A549 (cell line): ENCODE results near the gene MYLIP. TPM values are rescaled to one million over a fixed set of nuclear protein-coding genes. Genes with fewer than 3 reads are reported as not detected.

ENCODE experiments used
- ATAC-seq, 2 experiments: fragments of 200-7000 bp in 1 of 2; fragments of >200 bp in 1 of 2; cut with Nextera tagmentation in 1 of 2; cut with Tn5 transposase in 1 of 2; 3 replicates each; pipeline versions ENCODE4 v1.8.0 to v1.9.1; 2018 to 2020; ENCODE audit warnings: mild to moderate bottlenecking in 1 of 2, moderate library complexity in 1 of 2
- CTCF ChIA-PET: fragments of 300-600 bp; sonication (Branson Sonifier 250); formaldehyde crosslinking; extraction: SDS; loops from one replicate; lab custom pipeline; 2021; ENCODE audit warnings: antibody characterized with exemption, inconsistent platforms; lab: Yijun Ruan, JAX
- POLR2A ChIA-PET: fragments of 350-600 bp; formaldehyde crosslinking; extraction: SDS; loops from one replicate; lab custom pipeline; 2021; ENCODE audit warnings: antibody characterized with exemption, inconsistent platforms; lab: Yijun Ruan, JAX
- DNase-seq, 2 experiments: peaks; one replicate each; pipeline versions ENCODE4 v3.0.0 to v3.0.0-alpha.2; 2011 to 2016; ENCODE audit warnings: low read depth in 1 of 2, low spot score in 1 of 2
- FAIRE-seq: peaks from 2 replicates; lab custom pipeline; 2011; peaks lifted over from hg19 to GRCh38; lab: Jason Lieb, UNC
- H3K27ac ChIP-seq, 2 experiments: fragments of >200 bp; sonication (Bioruptor Twin); formaldehyde crosslinking; 3 replicates each; pipeline ENCODE4 v1.5.1; 2016 to 2017
- H3K4me1 ChIP-seq: fragments of >200 bp; sonication (Bioruptor Twin); formaldehyde crosslinking; 3 replicates; pipeline ENCODE4 v1.6.1; 2016
- H3K4me2 ChIP-seq: fragments of >200 bp; sonication (Bioruptor Twin); formaldehyde crosslinking; 3 replicates; pipeline ENCODE4 v1.6.1; 2016
- H3K4me3 ChIP-seq: fragments of >200 bp; sonication (Bioruptor Twin); formaldehyde crosslinking; 3 replicates; pipeline ENCODE4 v1.5.1; 2016
- H3K9me3 ChIP-seq: fragments of >200 bp; sonication (Bioruptor Twin); formaldehyde crosslinking; 3 replicates; pipeline ENCODE4 v1.6.1; 2016
- BHLHE40 ChIP-seq: IDR thresholded peaks from 2 replicates; pipeline ENCODE4 v1.6.1; 2012; ENCODE audit warnings: low read depth, low read length, inconsistent platforms
- CBX2 ChIP-seq: fragments of 200-600 bp; sonication (generic); IDR thresholded peaks from 2 replicates; pipeline ENCODE4 v1.6.1; 2016; ENCODE audit warnings: low read depth, mild to moderate bottlenecking, borderline replicate concordance
- EP300 ChIP-seq, 2 experiments: fragments of >200 bp; sonication (Bioruptor Twin); formaldehyde crosslinking; IDR thresholded peaks; 2 replicates in 1 of 2; 3 replicates in 1 of 2; pipeline ENCODE4 v1.6.1; 2016 to 2017
- ESRRA ChIP-seq: fragments of 150-350 bp; IDR thresholded peaks from 2 replicates; pipeline ENCODE4 v1.6.1; 2014; ENCODE audit warnings: mild to moderate bottlenecking, low read length, borderline replicate concordance
- FOSB ChIP-seq: fragments of 250-450 bp; sonication (Bioruptor Pico); IDR thresholded peaks from 2 replicates; pipeline ENCODE4 v1.5.0; 2020; ENCODE audit warnings: mild to moderate bottlenecking, moderate library complexity
- FOXS1 ChIP-seq: fragments of 250-450 bp; sonication (Bioruptor Pico); IDR thresholded peaks from 2 replicates; pipeline ENCODE4 v1.5.0; 2020; ENCODE audit warnings: mild to moderate bottlenecking, moderate library complexity
- HEYL ChIP-seq: fragments of 250-450 bp; sonication (Bioruptor Pico); IDR thresholded peaks from 2 replicates; pipeline ENCODE4 v1.8.0; 2021; ENCODE audit warnings: mild to moderate bottlenecking, moderate library complexity
- KDM5A ChIP-seq: fragments of 200-600 bp; sonication (generic); IDR thresholded peaks from 2 replicates; pipeline ENCODE4 v1.6.1; 2016; ENCODE audit warnings: antibody characterized with exemption, mild to moderate bottlenecking
- NPAS2 ChIP-seq: fragments of 250-450 bp; sonication (Bioruptor Pico); IDR thresholded peaks from 2 replicates; pipeline ENCODE4 v1.8.0; 2022; ENCODE audit warnings: mild to moderate bottlenecking, moderate library complexity, borderline replicate concordance
- PHF8 ChIP-seq: fragments of 200-600 bp; sonication (generic); IDR thresholded peaks from 2 replicates; pipeline ENCODE4 v1.6.1; 2016; ENCODE audit warnings: low read depth, mild to moderate bottlenecking, antibody characterized with exemption, moderate library complexity, borderline replicate concordance
- POLR2A ChIP-seq: IDR thresholded peaks from 2 replicates; pipeline ENCODE4 v1.6.1; 2012; ENCODE audit warnings: mild to moderate bottlenecking, low read length
- RCOR1 ChIP-seq: fragments of 150-350 bp; IDR thresholded peaks from 2 replicates; pipeline ENCODE4 v1.6.1; 2014; ENCODE audit warnings: antibody characterized with exemption, low read length, low read depth
- RFX5 ChIP-seq: fragments of 450-650 bp; IDR thresholded peaks from 2 replicates; pipeline ENCODE4 v1.7.1; 2014; ENCODE audit warnings: antibody characterized with exemption, mild to moderate bottlenecking, moderate library complexity
- RNF2 ChIP-seq: fragments of 200-600 bp; sonication (generic); IDR thresholded peaks from 2 replicates; pipeline ENCODE4 v1.6.1; 2016; ENCODE audit warnings: low read depth, mild to moderate bottlenecking, antibody characterized with exemption, moderate library complexity, borderline replicate concordance
- SMC3 ChIP-seq: fragments of >200 bp; sonication (Bioruptor Twin); formaldehyde crosslinking; IDR thresholded peaks from 3 replicates; pipeline ENCODE4 v1.6.1; 2018; ENCODE audit warnings: inconsistent platforms
- TFCP2L1 ChIP-seq: fragments of 250-450 bp; sonication (Bioruptor Pico); IDR thresholded peaks from 2 replicates; pipeline ENCODE4 v1.5.0; 2021; ENCODE audit warnings: mild to moderate bottlenecking
- TP53 ChIP-seq: fragments of 250-450 bp; sonication (Bioruptor Pico); IDR thresholded peaks from 2 replicates; pipeline ENCODE4 v1.5.0; 2021; ENCODE audit warnings: mild to moderate bottlenecking, moderate library complexity
- ZC3H11A ChIP-seq: fragments of 450-650 bp; IDR thresholded peaks from 2 replicates; pipeline ENCODE4 v1.6.1; 2014; ENCODE audit warnings: antibody characterized with exemption, mild to moderate bottlenecking
- ZFP36 ChIP-seq: fragments of 450-650 bp; IDR thresholded peaks from 2 replicates; pipeline ENCODE4 v1.6.1; 2014; ENCODE audit warnings: borderline replicate concordance; ENCODE audit not compliant: partially characterized antibody
- WGBS: methylation state at CpG from one replicate; pipeline ENCODE4 v1.1.6; 2017; ENCODE audit errors: missing lambda C conversion rate; 5-methylcytosine and 5-hydroxymethylcytosine counted together
- polyA plus RNA-seq, 4 experiments: library from polyadenylated mRNA; depleted of rRNA in 3 of 4; stranded (reverse); fragments of >200 nt; fragmentation: RNase III in 1 of 4; extraction: RNeasy Plus Mini Kit Qiagen cat#74134 plus additional on column Dnase treatment in 1 of 4; gene quantifications; 2 replicates in 3 of 4; 3 replicates in 1 of 4; pipeline ENCODE4 v1.2.3, GENCODE V29; 2011 to 2017
- TF ChIP-seq, protein P1 (sequence below): fragments of 250-450 bp; sonication (Bioruptor Pico); IDR thresholded peaks from 2 replicates; pipeline ENCODE4 v1.5.0; 2021; ENCODE audit warnings: mild to moderate bottlenecking, moderate library complexity, borderline replicate concordance
- TF ChIP-seq, protein P2 (sequence below): IDR thresholded peaks from 2 replicates; pipeline ENCODE4 v1.6.1; 2012; ENCODE audit warnings: low read depth, borderline replicate concordance
- TF ChIP-seq, protein P3 (sequence below): fragments of 200-600 bp; sonication (generic); IDR thresholded peaks from 2 replicates; pipeline ENCODE4 v1.6.1; 2016; ENCODE audit warnings: antibody characterized with exemption, mild to moderate bottlenecking, moderate library complexity
- TF ChIP-seq, protein P4 (sequence below): IDR thresholded peaks from 2 replicates; pipeline ENCODE4 v1.6.1; 2012
- TF ChIP-seq, protein P5 (sequence below): IDR thresholded peaks from 2 replicates; pipeline ENCODE4 v1.6.1; 2012
- TF ChIP-seq, protein P6 (sequence below): fragments of >200 bp; sonication (Bioruptor Twin); formaldehyde crosslinking; IDR thresholded peaks from 3 replicates; pipeline ENCODE4 v1.6.1; 2016

Gene MYLIP
- polyA plus RNA-seq, 2 of the 4 experiments (the other 2 are of a cell fraction) = 2.3 to 9.1 TPM

DNA sequence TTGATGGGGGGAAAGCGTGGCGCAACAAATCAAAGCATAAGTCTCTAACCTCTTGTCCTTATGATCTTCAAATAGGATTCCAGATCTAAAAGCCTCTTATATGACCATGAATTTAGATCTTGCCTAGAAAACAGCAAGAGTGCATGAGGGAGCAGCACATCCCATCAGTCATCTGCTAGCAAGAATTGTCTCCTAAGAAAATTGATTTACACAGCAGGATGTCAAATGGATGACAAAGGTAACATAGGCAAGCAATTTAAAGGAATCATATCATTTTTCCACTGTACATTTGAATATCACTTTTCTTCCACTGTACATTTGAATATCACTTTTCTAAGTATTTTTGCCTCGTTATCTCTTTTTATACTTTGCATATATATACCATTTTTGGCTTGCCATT, 7.5 kb upstream of the MYLIP start:
- Histone ChIP-seq H3K9me3 (no peaks in the 10 kb centered on the region), H3K4me1 (no peaks in the 10 kb centered on the region), H3K27ac (no peak overlapping the region), H3K4me2 (no peak overlapping the region), H3K4me3 (no peak overlapping the region)
- POLR2A ChIA-PET = no interaction called here
- CTCF ChIA-PET = interaction anchor here (1.1 kb wide), 1 partner anchor 62 kb away, joined by 3 read pairs; no protein-coding TSS in a partner anchor
- ATAC-seq (no peak), DNase-seq (no peak), FAIRE-seq (no peak)
- TF ChIP-seq FOXS1 (CRISPR knock-in tag) = no peak
- no peak for TF ChIP-seq SMC3
- TF ChIP-seq RCOR1 = no peak
- TF ChIP-seq NPAS2 = no peak
- TF ChIP-seq BHLHE40 = no peak
- TF ChIP-seq, protein P1, sequence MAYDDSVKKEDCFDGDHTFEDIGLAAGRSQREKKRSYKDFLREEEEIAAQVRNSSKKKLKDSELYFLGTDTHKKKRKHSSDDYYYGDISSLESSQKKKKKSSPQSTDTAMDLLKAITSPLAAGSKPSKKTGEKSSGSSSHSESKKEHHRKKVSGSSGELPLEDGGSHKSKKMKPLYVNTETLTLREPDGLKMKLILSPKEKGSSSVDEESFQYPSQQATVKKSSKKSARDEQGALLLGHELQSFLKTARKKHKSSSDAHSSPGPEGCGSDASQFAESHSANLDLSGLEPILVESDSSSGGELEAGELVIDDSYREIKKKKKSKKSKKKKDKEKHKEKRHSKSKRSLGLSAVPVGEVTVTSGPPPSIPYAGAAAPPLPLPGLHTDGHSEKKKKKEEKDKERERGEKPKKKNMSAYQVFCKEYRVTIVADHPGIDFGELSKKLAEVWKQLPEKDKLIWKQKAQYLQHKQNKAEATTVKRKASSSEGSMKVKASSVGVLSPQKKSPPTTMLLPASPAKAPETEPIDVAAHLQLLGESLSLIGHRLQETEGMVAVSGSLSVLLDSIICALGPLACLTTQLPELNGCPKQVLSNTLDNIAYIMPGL (CRISPR knock-in tag) = no peak
- TF ChIP-seq, protein P2, sequence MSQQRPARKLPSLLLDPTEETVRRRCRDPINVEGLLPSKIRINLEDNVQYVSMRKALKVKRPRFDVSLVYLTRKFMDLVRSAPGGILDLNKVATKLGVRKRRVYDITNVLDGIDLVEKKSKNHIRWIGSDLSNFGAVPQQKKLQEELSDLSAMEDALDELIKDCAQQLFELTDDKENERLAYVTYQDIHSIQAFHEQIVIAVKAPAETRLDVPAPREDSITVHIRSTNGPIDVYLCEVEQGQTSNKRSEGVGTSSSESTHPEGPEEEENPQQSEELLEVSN = no peak
- TF ChIP-seq TFCP2L1 (CRISPR knock-in tag) = no peak
- no peak for TF ChIP-seq ZFP36
- TF ChIP-seq CBX2 = no peak
- TF ChIP-seq TP53 (CRISPR knock-in tag) = no peak
- TF ChIP-seq ESRRA = no peak
- TF ChIP-seq PHF8 = no peak
- TF ChIP-seq, protein P3, sequence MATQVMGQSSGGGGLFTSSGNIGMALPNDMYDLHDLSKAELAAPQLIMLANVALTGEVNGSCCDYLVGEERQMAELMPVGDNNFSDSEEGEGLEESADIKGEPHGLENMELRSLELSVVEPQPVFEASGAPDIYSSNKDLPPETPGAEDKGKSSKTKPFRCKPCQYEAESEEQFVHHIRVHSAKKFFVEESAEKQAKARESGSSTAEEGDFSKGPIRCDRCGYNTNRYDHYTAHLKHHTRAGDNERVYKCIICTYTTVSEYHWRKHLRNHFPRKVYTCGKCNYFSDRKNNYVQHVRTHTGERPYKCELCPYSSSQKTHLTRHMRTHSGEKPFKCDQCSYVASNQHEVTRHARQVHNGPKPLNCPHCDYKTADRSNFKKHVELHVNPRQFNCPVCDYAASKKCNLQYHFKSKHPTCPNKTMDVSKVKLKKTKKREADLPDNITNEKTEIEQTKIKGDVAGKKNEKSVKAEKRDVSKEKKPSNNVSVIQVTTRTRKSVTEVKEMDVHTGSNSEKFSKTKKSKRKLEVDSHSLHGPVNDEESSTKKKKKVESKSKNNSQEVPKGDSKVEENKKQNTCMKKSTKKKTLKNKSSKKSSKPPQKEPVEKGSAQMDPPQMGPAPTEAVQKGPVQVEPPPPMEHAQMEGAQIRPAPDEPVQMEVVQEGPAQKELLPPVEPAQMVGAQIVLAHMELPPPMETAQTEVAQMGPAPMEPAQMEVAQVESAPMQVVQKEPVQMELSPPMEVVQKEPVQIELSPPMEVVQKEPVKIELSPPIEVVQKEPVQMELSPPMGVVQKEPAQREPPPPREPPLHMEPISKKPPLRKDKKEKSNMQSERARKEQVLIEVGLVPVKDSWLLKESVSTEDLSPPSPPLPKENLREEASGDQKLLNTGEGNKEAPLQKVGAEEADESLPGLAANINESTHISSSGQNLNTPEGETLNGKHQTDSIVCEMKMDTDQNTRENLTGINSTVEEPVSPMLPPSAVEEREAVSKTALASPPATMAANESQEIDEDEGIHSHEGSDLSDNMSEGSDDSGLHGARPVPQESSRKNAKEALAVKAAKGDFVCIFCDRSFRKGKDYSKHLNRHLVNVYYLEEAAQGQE = no peak
- no peak for TF ChIP-seq HEYL
- no peak for TF ChIP-seq RFX5
- no peak for TF ChIP-seq ZC3H11A
- no peak for TF ChIP-seq KDM5A
- TF ChIP-seq, protein P4, sequence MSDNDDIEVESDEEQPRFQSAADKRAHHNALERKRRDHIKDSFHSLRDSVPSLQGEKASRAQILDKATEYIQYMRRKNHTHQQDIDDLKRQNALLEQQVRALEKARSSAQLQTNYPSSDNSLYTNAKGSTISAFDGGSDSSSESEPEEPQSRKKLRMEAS = no peak
- TF ChIP-seq, protein P5, sequence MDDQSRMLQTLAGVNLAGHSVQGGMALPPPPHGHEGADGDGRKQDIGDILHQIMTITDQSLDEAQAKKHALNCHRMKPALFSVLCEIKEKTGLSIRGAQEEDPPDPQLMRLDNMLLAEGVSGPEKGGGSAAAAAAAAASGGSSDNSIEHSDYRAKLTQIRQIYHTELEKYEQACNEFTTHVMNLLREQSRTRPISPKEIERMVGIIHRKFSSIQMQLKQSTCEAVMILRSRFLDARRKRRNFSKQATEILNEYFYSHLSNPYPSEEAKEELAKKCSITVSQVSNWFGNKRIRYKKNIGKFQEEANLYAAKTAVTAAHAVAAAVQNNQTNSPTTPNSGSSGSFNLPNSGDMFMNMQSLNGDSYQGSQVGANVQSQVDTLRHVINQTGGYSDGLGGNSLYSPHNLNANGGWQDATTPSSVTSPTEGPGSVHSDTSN = no peak
- 61% methylated on average over 3 of the region's 3 CpGs for WGBS

DNA sequence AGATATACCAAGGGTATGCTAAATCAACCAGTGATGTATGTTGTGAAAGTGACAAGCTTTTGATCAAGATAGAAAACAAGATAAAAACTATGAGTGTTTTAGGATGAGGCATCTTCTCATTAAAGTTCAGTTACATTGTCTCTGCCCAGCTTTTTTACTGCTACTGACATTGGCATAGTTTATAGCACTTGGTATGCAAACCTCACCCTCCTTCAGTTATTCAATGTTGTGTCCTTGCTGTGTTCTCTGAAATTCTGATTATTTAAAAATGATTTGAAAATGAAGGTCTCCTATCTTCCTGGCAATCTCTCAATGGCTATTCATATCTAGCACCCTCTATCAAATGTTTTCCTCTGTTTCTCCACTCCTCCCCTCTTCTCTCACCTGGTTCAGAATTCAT, 6.7 kb upstream of the MYLIP start:
- ATAC-seq = no peak
- TF ChIP-seq POLR2A (no peak), RNF2 (no peak), RFX5 (no peak), HEYL (no peak), CBX2 (no peak), FOSB (CRISPR knock-in tag) (no peak), EP300 (IDR thresholded peaks at IDR 0.05) (no peak), PHF8 (no peak)
- TF ChIP-seq, protein P6, sequence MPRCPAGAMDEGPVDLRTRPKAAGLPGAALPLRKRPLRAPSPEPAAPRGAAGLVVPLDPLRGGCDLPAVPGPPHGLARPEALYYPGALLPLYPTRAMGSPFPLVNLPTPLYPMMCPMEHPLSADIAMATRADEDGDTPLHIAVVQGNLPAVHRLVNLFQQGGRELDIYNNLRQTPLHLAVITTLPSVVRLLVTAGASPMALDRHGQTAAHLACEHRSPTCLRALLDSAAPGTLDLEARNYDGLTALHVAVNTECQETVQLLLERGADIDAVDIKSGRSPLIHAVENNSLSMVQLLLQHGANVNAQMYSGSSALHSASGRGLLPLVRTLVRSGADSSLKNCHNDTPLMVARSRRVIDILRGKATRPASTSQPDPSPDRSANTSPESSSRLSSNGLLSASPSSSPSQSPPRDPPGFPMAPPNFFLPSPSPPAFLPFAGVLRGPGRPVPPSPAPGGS = no peak
- FAIRE-seq = no peak
- H3K4me3 ChIP-seq = no peak overlapping the region
- no peak for DNase-seq
- H3K9me3 ChIP-seq = no peaks in the 10 kb centered on the region
- no peak overlapping the region for H3K4me2 ChIP-seq
- H3K4me1 ChIP-seq = no peaks in the 10 kb centered on the region
- ChIA-PET POLR2A (no interaction called here), CTCF (no interaction called here)
- no peak overlapping the region for H3K27ac ChIP-seq
